Endodermal cell (in vitro differentiated cells): ENCODE data around the gene PDCD1LG2. TPM values are rescaled to one million over a fixed set of nuclear protein-coding genes. Genes with fewer than 3 reads are reported as not detected.

ENCODE experiments used
- DNase-seq: peaks from one replicate; pipeline ENCODE4 v3.0.0-alpha.2; 2017
- H3K27ac ChIP-seq: 2 replicates; pipeline ENCODE4 v1.5.1; 2013; ENCODE audit warnings: mild to moderate bottlenecking, low read depth, low read length, moderate library complexity
- H3K27me3 ChIP-seq: 2 replicates; pipeline ENCODE4 v1.6.1; 2013; ENCODE audit warnings: mild to moderate bottlenecking, low read length, moderate library complexity; ENCODE audit not compliant: insufficient read depth, control insufficient read depth, poor library complexity, severe bottlenecking
- H3K36me3 ChIP-seq: 2 replicates; pipeline ENCODE4 v1.7.0; 2013; ENCODE audit warnings: mild to moderate bottlenecking, low read length, moderate library complexity; ENCODE audit not compliant: control insufficient read depth, insufficient read depth
- H3K4me1 ChIP-seq: one replicate; pipeline ENCODE4 v1.7.0; 2013; ENCODE audit warnings: low read length; ENCODE audit not compliant: control insufficient read depth, insufficient read depth
- H3K4me3 ChIP-seq: 2 replicates; pipeline ENCODE4 v1.5.1; 2013; ENCODE audit warnings: mild to moderate bottlenecking, low read length, moderate library complexity
- H3K9ac ChIP-seq: 2 replicates; pipeline ENCODE4 v1.6.1; 2013; ENCODE audit warnings: mild to moderate bottlenecking, low read length, moderate library complexity; ENCODE audit not compliant: poor library complexity, severe bottlenecking; ENCODE audit errors: extremely low read depth
- H3K9me3 ChIP-seq: 2 replicates; pipeline ENCODE4 v1.6.1; 2013; ENCODE audit warnings: mild to moderate bottlenecking, low read length, moderate library complexity; ENCODE audit not compliant: control insufficient read depth
- H3K27ac Mint-ChIP-seq: 2 replicates; pipeline ENCODE4 v1.8.0; 2020; ENCODE audit warnings: mixed read lengths
- H3K27me3 Mint-ChIP-seq: 2 replicates; pipeline ENCODE4 v1.8.0; 2021; ENCODE audit warnings: mild to moderate bottlenecking, mixed read lengths; ENCODE audit not compliant: insufficient read depth
- H3K36me3 Mint-ChIP-seq: 2 replicates; pipeline ENCODE4 v1.8.0; 2020; ENCODE audit warnings: low read depth, mixed read lengths
- H3K4me1 Mint-ChIP-seq: 2 replicates; pipeline ENCODE4 v1.8.0; 2020; ENCODE audit warnings: mixed read lengths
- H3K4me3 Mint-ChIP-seq: 2 replicates; pipeline ENCODE4 v1.8.0; 2020; ENCODE audit warnings: mild to moderate bottlenecking, moderate library complexity, mixed read lengths
- H3K9me3 Mint-ChIP-seq: 2 replicates; pipeline ENCODE4 v1.8.0; 2020; ENCODE audit warnings: mild to moderate bottlenecking, mixed read lengths
- CTCF ChIP-seq: fragments of 200-600 bp; sonication (generic); conservative IDR thresholded peaks from 2 replicates; pipeline ENCODE4 v1.5.0; 2021; ENCODE audit warnings: antibody characterized with exemption, mild to moderate bottlenecking
- WGBS, 2 experiments: methylation state at CpG; one replicate each; pipeline versions ENCODE4 v1.1.5 to v1.1.7; 2013; ENCODE audit warnings: missing lambda C conversion rate in 2 of 2, mixed read lengths in 1 of 2; ENCODE audit not compliant: insufficient coverage in 1 of 2, insufficient read length in 1 of 2; 5-methylcytosine and 5-hydroxymethylcytosine counted together
- total RNA-seq, 2 donors: library from RNA; stranded (reverse); fragmentation: NEBNext Ultra II Directional in 1 of 2; extraction: Animal tissue kit (Norgen Biotek cat#: 25700) in 1 of 2; gene quantifications; 2 replicates in 1 of 2; 3 replicates in 1 of 2; pipeline ENCODE4 v1.2.1, GENCODE V29; 2021

Gene PDCD1LG2
- total RNA-seq, 2 donors from 2014 or later: not detected

GRCh38 chr9:5552301-5552700 lies 42.0 kb downstream of the PDCD1LG2 start:
- no peak overlapping the region for H3K9ac ChIP-seq
- no peak overlapping the region for H3K27ac ChIP-seq
- H3K36me3 Mint-ChIP-seq: no peaks in the 10 kb centered on the region
- no peaks in the 10 kb centered on the region for H3K27me3 ChIP-seq
- H3K27me3 Mint-ChIP-seq: no peaks in the 10 kb centered on the region
- H3K4me3 ChIP-seq: no peak overlapping the region
- H3K4me1 Mint-ChIP-seq: no peaks in the 10 kb centered on the region
- H3K4me3 Mint-ChIP-seq: no peak overlapping the region
- DNase-seq: no peak
- no peaks in the 10 kb centered on the region for H3K9me3 ChIP-seq
- no peaks in the 10 kb centered on the region for H3K36me3 ChIP-seq
- no peak for TF ChIP-seq CTCF
- H3K4me1 ChIP-seq: peaks cover 4% of the 10 kb centered on the region
- WGBS, 2 experiments: 90 to 94% methylated on average over 3 of the region's 3 CpGs
- no peaks in the 10 kb centered on the region for H3K9me3 Mint-ChIP-seq
- no peak overlapping the region for H3K27ac Mint-ChIP-seq

GRCh38 chr9:5553211-5553610 lies 42.9 kb downstream of the PDCD1LG2 start:
- TF ChIP-seq CTCF: no peak
- 83 to 98% methylated on average over 1 to 4 of the region's 4 CpGs for WGBS, 2 experiments
- no peak for DNase-seq
- no peaks in the 10 kb centered on the region for H3K4me1 Mint-ChIP-seq
- H3K9me3 Mint-ChIP-seq: no peaks in the 10 kb centered on the region
- H3K9ac ChIP-seq: no peak overlapping the region
- no peak overlapping the region for H3K27ac ChIP-seq
- H3K27me3 ChIP-seq: no peaks in the 10 kb centered on the region
- H3K4me3 Mint-ChIP-seq: no peak overlapping the region
- H3K4me3 ChIP-seq: no peak overlapping the region
- H3K27me3 Mint-ChIP-seq: no peaks in the 10 kb centered on the region
- peaks cover 4% of the 10 kb centered on the region for H3K4me1 ChIP-seq
- H3K36me3 ChIP-seq: no peaks in the 10 kb centered on the region
- no peaks in the 10 kb centered on the region for H3K9me3 ChIP-seq
- H3K27ac Mint-ChIP-seq: no peak overlapping the region
- H3K36me3 Mint-ChIP-seq: no peaks in the 10 kb centered on the region

- no peak for TF ChIP-seq CTCF
- H3K4me1 ChIP-seq: peaks cover 4% of the 10 kb centered on the region
- peaks cover 2% of the 10 kb centered on the region for H3K27me3 Mint-ChIP-seq
- WGBS, 2 experiments: 100% methylated on average over 4 of the region's 4 CpGs; no CpG with 5 or more reads in 1 of the 2 experiments
- no peak for DNase-seq
- H3K4me3 ChIP-seq: no peak overlapping the region
- no peaks in the 10 kb centered on the region for H3K27me3 ChIP-seq
- no peak overlapping the region for H3K27ac Mint-ChIP-seq
- H3K4me3 Mint-ChIP-seq: no peak overlapping the region
- H3K27ac ChIP-seq: no peak overlapping the region
- H3K9me3 ChIP-seq: no peaks in the 10 kb centered on the region
- no peaks in the 10 kb centered on the region for H3K36me3 Mint-ChIP-seq
- no peaks in the 10 kb centered on the region for H3K4me1 Mint-ChIP-seq
- H3K9ac ChIP-seq: no peak overlapping the region
- no peaks in the 10 kb centered on the region for H3K36me3 ChIP-seq
- H3K9me3 Mint-ChIP-seq: no peaks in the 10 kb centered on the region
Observed at GRCh38 chr9:5554254-5554653, 43.9 kb downstream of the PDCD1LG2 start.
